ENCODE measurements around the gene SLC9A7.
"Not testable (repeated sequence)": the region's sequence is repeated elsewhere in the genome, so short reads cannot be mapped to it uniquely, and the experiment has no call there.

SLC9A7 gene

GRCh38 chrX:46754036-46754435 is 4.9 kb downstream of the SLC9A7 start:
- Histone ChIP-seq H3K4me1 (ENCODE audit: insufficient read depth, low read length) (peaks cover 7% of the 10 kb centered on the region), H3K9me3 (ENCODE audit: insufficient read depth, low read depth, low read length) (no peaks in the 10 kb centered on the region), H3K36me3 (ENCODE audit: insufficient read depth, low read length) (no peaks in the 10 kb centered on the region), H3K27ac (ENCODE audit: low read depth, low read length) (no peak overlapping the region), H3K4me3 (ENCODE audit: low read length) (no peak overlapping the region), H3K27me3 (ENCODE audit: insufficient read depth, low read length) (no peaks in the 10 kb centered on the region; the same call in 1 of the 2 replicates), H3K9ac (ENCODE audit: low read depth, low read length) (no peak overlapping the region)

- no peaks in the 10 kb centered on the region for H3K4me1 ChIP-seq (ENCODE audit: insufficient read depth, low read length)
- H3K4me3 ChIP-seq (ENCODE audit: low read length), result no peak overlapping the region
- no peak overlapping the region for H3K27ac ChIP-seq (ENCODE audit: low read depth, low read length)
- no peaks in the 10 kb centered on the region for H3K36me3 ChIP-seq (ENCODE audit: insufficient read depth, low read length)
- no peak overlapping the region for H3K9ac ChIP-seq (ENCODE audit: low read depth, low read length)
- no peaks in the 10 kb centered on the region for H3K27me3 ChIP-seq (ENCODE audit: insufficient read depth, low read length)
- WGBS, result 70% methylated on average over 1 of the region's 1 CpG
- no peaks in the 10 kb centered on the region for H3K9me3 ChIP-seq (ENCODE audit: insufficient read depth, low read depth, low read length)
Observed at GRCh38 chrX:46750889-46751288, 8.0 kb downstream of the SLC9A7 start.

GRCh38 chrX:46744009-46744408 is 14.9 kb downstream of the SLC9A7 start:
- H3K4me3 ChIP-seq (ENCODE audit: low read length), result no peak overlapping the region
- H3K27ac ChIP-seq (ENCODE audit: low read depth, low read length), result no peak overlapping the region
- peaks cover 3% of the 10 kb centered on the region; the same call in 1 of the 2 replicates for H3K9me3 ChIP-seq (ENCODE audit: insufficient read depth, low read depth, low read length)
- H3K36me3 ChIP-seq (ENCODE audit: insufficient read depth, low read length), result no peaks in the 10 kb centered on the region
- no peak overlapping the region for H3K9ac ChIP-seq (ENCODE audit: low read depth, low read length)
- H3K4me1 ChIP-seq (ENCODE audit: insufficient read depth, low read length), result no peaks in the 10 kb centered on the region
- no peaks in the 10 kb centered on the region for H3K27me3 ChIP-seq (ENCODE audit: insufficient read depth, low read length)
- WGBS, result 93% methylated on average over 3 of the region's 3 CpGs

- Histone ChIP-seq H3K4me1 (ENCODE audit: insufficient read depth, low read length) (no peaks in the 10 kb centered on the region), H3K9ac (ENCODE audit: low read depth, low read length) (no peak overlapping the region), H3K36me3 (ENCODE audit: insufficient read depth, low read length) (no peaks in the 10 kb centered on the region), H3K27me3 (ENCODE audit: insufficient read depth, low read length) (no peaks in the 10 kb centered on the region), H3K4me3 (ENCODE audit: low read length) (no peak overlapping the region), H3K27ac (ENCODE audit: low read depth, low read length) (no peak overlapping the region), H3K9me3 (ENCODE audit: insufficient read depth, low read depth, low read length) (peaks cover 3% of the 10 kb centered on the region; the same call in 1 of the 2 replicates)
- WGBS, result 90% methylated on average over 1 of the region's 1 CpG
Observed at GRCh38 chrX:46743046-46743445, 15.9 kb downstream of the SLC9A7 start.

- WGBS, result no CpG with 5 or more reads among the region's 1 CpG
- peaks cover 13% of the 10 kb centered on the region; the same call in 1 of the 2 replicates for H3K9me3 ChIP-seq (ENCODE audit: insufficient read depth, low read depth, low read length)
- 0 out of 2 replicates have a peak, but pooled peaks cover 2% of the 10 kb centered on the region for H3K36me3 ChIP-seq (ENCODE audit: insufficient read depth, low read length)
- no peak overlapping the region for H3K9ac ChIP-seq (ENCODE audit: low read depth, low read length)
- no peak overlapping the region for H3K4me3 ChIP-seq (ENCODE audit: low read length)
- no peaks in the 10 kb centered on the region for H3K27me3 ChIP-seq (ENCODE audit: insufficient read depth, low read length)
- H3K4me1 ChIP-seq (ENCODE audit: insufficient read depth, low read length), result no peaks in the 10 kb centered on the region
- H3K27ac ChIP-seq (ENCODE audit: low read depth, low read length), result no peak overlapping the region
Observed at GRCh38 chrX:46739736-46740135, 19.2 kb downstream of the SLC9A7 start.

GRCh38 chrX:46737462-46737861 is 21.5 kb downstream of the SLC9A7 start:
- no CpG with 5 or more reads among the region's 2 CpGs for WGBS

GRCh38 chrX:46737041-46737440 is 21.9 kb downstream of the SLC9A7 start:
- 0 out of 2 replicates have a peak, but pooled peaks cover 2% of the 10 kb centered on the region for H3K36me3 ChIP-seq (ENCODE audit: insufficient read depth, low read length)
- H3K4me1 ChIP-seq (ENCODE audit: insufficient read depth, low read length), result no peaks in the 10 kb centered on the region
- H3K9ac ChIP-seq (ENCODE audit: low read depth, low read length), result no peak overlapping the region
- H3K27me3 ChIP-seq (ENCODE audit: insufficient read depth, low read length), result no peaks in the 10 kb centered on the region
- no peak overlapping the region for H3K4me3 ChIP-seq (ENCODE audit: low read length)
- H3K9me3 ChIP-seq (ENCODE audit: insufficient read depth, low read depth, low read length), result peaks cover 13% of the 10 kb centered on the region; the same call in 1 of the 2 replicates
- H3K27ac ChIP-seq (ENCODE audit: low read depth, low read length), result no peak overlapping the region

More at GRCh38 chrX:46737462-46737861, 21.5 kb downstream of the SLC9A7 start:
- peaks cover 13% of the 10 kb centered on the region; the same call in 1 of the 2 replicates for H3K9me3 ChIP-seq (ENCODE audit: insufficient read depth, low read depth, low read length)
- H3K9ac ChIP-seq (ENCODE audit: low read depth, low read length), result no peak overlapping the region
- no peaks in the 10 kb centered on the region for H3K4me1 ChIP-seq (ENCODE audit: insufficient read depth, low read length)
- H3K27me3 ChIP-seq (ENCODE audit: insufficient read depth, low read length), result no peaks in the 10 kb centered on the region
- H3K36me3 ChIP-seq (ENCODE audit: insufficient read depth, low read length), result 0 out of 2 replicates have a peak, but pooled peaks cover 2% of the 10 kb centered on the region
- H3K27ac ChIP-seq (ENCODE audit: low read depth, low read length), result no peak overlapping the region
- no peak overlapping the region for H3K4me3 ChIP-seq (ENCODE audit: low read length)

- Histone ChIP-seq H3K27ac (ENCODE audit: low read depth, low read length) (no peak overlapping the region), H3K4me3 (ENCODE audit: low read length) (no peak overlapping the region), H3K9ac (ENCODE audit: low read depth, low read length) (no peak overlapping the region), H3K9me3 (ENCODE audit: insufficient read depth, low read depth, low read length) (peaks cover 9% of the 10 kb centered on the region; the same call in 1 of the 2 replicates), H3K36me3 (ENCODE audit: insufficient read depth, low read length) (0 out of 2 replicates have a peak, but pooled peaks cover 2% of the 10 kb centered on the region), H3K27me3 (ENCODE audit: insufficient read depth, low read length) (no peaks in the 10 kb centered on the region), H3K4me1 (ENCODE audit: insufficient read depth, low read length) (no peaks in the 10 kb centered on the region)
- 100% methylated on average over 1 of the region's 2 CpGs for WGBS
Observed at GRCh38 chrX:46735622-46736021, 23.3 kb downstream of the SLC9A7 start.

GRCh38 chrX:46733226-46733625 is 25.7 kb downstream of the SLC9A7 start:
- no peak overlapping the region for H3K9ac ChIP-seq (ENCODE audit: low read depth, low read length)
- no peaks in the 10 kb centered on the region for H3K4me1 ChIP-seq (ENCODE audit: insufficient read depth, low read length)
- H3K36me3 ChIP-seq (ENCODE audit: insufficient read depth, low read length), result 0 out of 2 replicates have a peak, but pooled peaks cover 2% of the 10 kb centered on the region
- H3K27ac ChIP-seq (ENCODE audit: low read depth, low read length), result no peak overlapping the region
- peaks cover 9% of the 10 kb centered on the region; the same call in 1 of the 2 replicates for H3K9me3 ChIP-seq (ENCODE audit: insufficient read depth, low read depth, low read length)
- WGBS, result 100% methylated on average over 1 of the region's 1 CpG
- no peaks in the 10 kb centered on the region for H3K27me3 ChIP-seq (ENCODE audit: insufficient read depth, low read length)
- H3K4me3 ChIP-seq (ENCODE audit: low read length), result no peak overlapping the region

GRCh38 chrX:46730765-46731164 is 28.2 kb downstream of the SLC9A7 start:
- H3K4me1 ChIP-seq (ENCODE audit: insufficient read depth, low read length), result no peaks in the 10 kb centered on the region
- no peaks in the 10 kb centered on the region for H3K36me3 ChIP-seq (ENCODE audit: insufficient read depth, low read length)
- no peak overlapping the region for H3K9ac ChIP-seq (ENCODE audit: low read depth, low read length)
- WGBS, result no CpG with 5 or more reads among the region's 1 CpG
- H3K27me3 ChIP-seq (ENCODE audit: insufficient read depth, low read length), result no peaks in the 10 kb centered on the region
- peaks cover 3% of the 10 kb centered on the region; the same call in 1 of the 2 replicates for H3K9me3 ChIP-seq (ENCODE audit: insufficient read depth, low read depth, low read length)
- no peak overlapping the region for H3K27ac ChIP-seq (ENCODE audit: low read depth, low read length)
- H3K4me3 ChIP-seq (ENCODE audit: low read length), result no peak overlapping the region

GRCh38 chrX:46727441-46727840 is 31.5 kb downstream of the SLC9A7 start:
- Histone ChIP-seq H3K4me3 (ENCODE audit: low read length) (no peak overlapping the region), H3K4me1 (ENCODE audit: insufficient read depth, low read length) (no peaks in the 10 kb centered on the region), H3K27ac (ENCODE audit: low read depth, low read length) (no peak overlapping the region), H3K36me3 (ENCODE audit: insufficient read depth, low read length) (no peaks in the 10 kb centered on the region), H3K9ac (ENCODE audit: low read depth, low read length) (no peak overlapping the region), H3K27me3 (ENCODE audit: insufficient read depth, low read length) (no peaks in the 10 kb centered on the region), H3K9me3 (ENCODE audit: insufficient read depth, low read depth, low read length) (no peaks in the 10 kb centered on the region)
- WGBS, result 94% methylated on average over 3 of the region's 5 CpGs

GRCh38 chrX:46723569-46723927 is 35.4 kb downstream of the SLC9A7 start:
- not testable (repeated sequence) for H3K4me1 ChIP-seq (ENCODE audit: insufficient read depth, low read length); H3K27me3 ChIP-seq (ENCODE audit: insufficient read depth, low read length); H3K36me3 ChIP-seq (ENCODE audit: insufficient read depth, low read length); H3K4me3 ChIP-seq (ENCODE audit: low read length); H3K27ac ChIP-seq (ENCODE audit: low read depth, low read length); H3K9me3 ChIP-seq (ENCODE audit: insufficient read depth, low read depth, low read length); H3K9ac ChIP-seq (ENCODE audit: low read depth, low read length)
- 88% methylated on average over 3 of the region's 3 CpGs for WGBS

All from HUES64 (cell line).